Sigmoid colon (tissue), 7 donors: ENCODE measurements around the gene TBXAS1. TPM values are rescaled to one million over a fixed set of nuclear protein-coding genes. Genes with fewer than 3 reads are reported as not detected.

Source experiments
- DNase-seq: peaks from one replicate; pipeline ENCODE4 v3.0.0-alpha.2; 2019
- H3K27ac ChIP-seq, 4 donors: fragments of 200-600 bp; sonication (generic); one replicate each; pipeline ENCODE4 v1.5.1; 2016 to 2019; ENCODE audit warnings: mild to moderate bottlenecking in 1 of 4
- H3K27me3 ChIP-seq, 3 donors: fragments of 200-600 bp; sonication (generic); one replicate each; pipeline ENCODE4 v1.5.1; 2019; ENCODE audit warnings: mild to moderate bottlenecking in 1 of 3
- H3K36me3 ChIP-seq, 4 donors: fragments of 200-600 bp; sonication (generic); one replicate each; pipeline ENCODE4 v1.5.1; 2016 to 2019
- H3K4me1 ChIP-seq, 4 donors: fragments of 200-600 bp; sonication (generic); one replicate each; pipeline ENCODE4 v1.5.1; 2017 to 2019
- H3K4me3 ChIP-seq, 4 donors: fragments of 200-600 bp; sonication (generic); one replicate each; pipeline ENCODE4 v1.5.1; 2017 to 2019; ENCODE audit warnings: mild to moderate bottlenecking in 2 of 4, moderate library complexity in 1 of 4
- H3K9me3 ChIP-seq, 4 donors: fragments of 200-600 bp in 3 of 4; sonication (generic) in 3 of 4; one replicate each; pipeline versions ENCODE4 v1.5.1 to v1.6.1; 2013 to 2019
- CTCF ChIP-seq, 4 experiments: fragments of 450-650 bp in 3 of 4; fragments of 200-600 bp in 1 of 4; IDR thresholded peaks; one replicate each; pipeline ENCODE4 v1.5.1; 2016 to 2019; ENCODE audit warnings: antibody characterized with exemption in 4 of 4, mild to moderate bottlenecking in 3 of 4, moderate library complexity in 2 of 4
- EP300 ChIP-seq, 4 donors: sonication (generic); formaldehyde crosslinking; IDR thresholded peaks; one replicate each; pipeline ENCODE4 v1.6.1; 2017; ENCODE audit warnings: antibody characterized with exemption in 4 of 4
- POLR2A ChIP-seq, 2 donors: fragments of 450-650 bp; IDR thresholded peaks; one replicate each; pipeline ENCODE4 v1.6.1; 2016; ENCODE audit warnings: antibody characterized with exemption in 2 of 2, mild to moderate bottlenecking in 2 of 2, moderate library complexity in 2 of 2
- POLR2AphosphoS5 ChIP-seq, 4 donors: sonication (generic); formaldehyde crosslinking; IDR thresholded peaks; one replicate each; pipeline ENCODE4 v1.6.1; 2017; ENCODE audit warnings: antibody characterized with exemption in 4 of 4
- WGBS, 2 donors: extraction: QIAGEN DNeasy Blood & Tissue Kit; methylation state at CpG; one replicate each; pipeline ENCODE4 v1.1.7; 2013; 5-methylcytosine and 5-hydroxymethylcytosine counted together
- intact Hi-C: fragments of 100-400 bp; cut with DNase I; formaldehyde crosslinking; loops from one replicate; pipeline ENCODE4 v1.15.1; 2023
- polyA plus RNA-seq, 3 donors: library from polyadenylated mRNA; stranded (reverse); fragments of 200-250 nt; gene quantifications; one replicate each; pipeline ENCODE4 v1.2.3, GENCODE V29; 2013
- total RNA-seq, 4 donors: library from RNA; depleted of rRNA; stranded (reverse); fragments of >200 nt; gene quantifications; one replicate each; pipeline ENCODE4 v1.1.0, GENCODE V29; 2016
- donor health status: healthy with polysubstance abuse.
- donor health status: Bipolar disorder and iron deficiency.
- donor health status: healthy.

Gene TBXAS1
- total and polyA plus RNA-seq, 7 donors = 6.0 to 28.2 (median 19.3) TPM

GRCh38 chr7:140051820-140052219 is 222.8 kb downstream of the TBXAS1 start:
- intact Hi-C loops = no loop called here
- no peak for DNase-seq
- no peaks in the 10 kb centered on the region for H3K27me3 ChIP-seq
- H3K4me3 ChIP-seq = no peak overlapping the region
- no peaks in the 10 kb centered on the region for H3K9me3 ChIP-seq
- H3K36me3 ChIP-seq = peaks cover 0 to 25% (median 0%) of the 10 kb centered on the region in 4 donors
- no peak overlapping the region for H3K27ac ChIP-seq
- TF ChIP-seq EP300 (IDR thresholded peaks at IDR 0.05) (no peak), CTCF (IDR thresholded peaks at IDR 0.05) (no peak), POLR2AphosphoS5 (IDR thresholded peaks at IDR 0.05) (no peak), POLR2A (IDR thresholded peaks at IDR 0.05) (no peak)
- H3K4me1 ChIP-seq = no peaks in the 10 kb centered on the region

GRCh38 chr7:140053812-140054539 is 224.9 kb downstream of the TBXAS1 start:
- intact Hi-C loops = no loop called here
- WGBS, 2 donors = 58 to 65% methylated on average over 3 of the region's 3 CpGs
- Histone ChIP-seq H3K27me3 (no peaks in the 10 kb centered on the region), H3K4me1 (no peaks in the 10 kb centered on the region), H3K27ac (no peak overlapping the region), H3K4me3 (no peak overlapping the region), H3K9me3 (no peaks in the 10 kb centered on the region), H3K36me3 (peaks cover 0 to 18% (median 0%) of the 10 kb centered on the region in 4 donors)
- no peak for DNase-seq
- TF ChIP-seq CTCF (IDR thresholded peaks at IDR 0.05) (no peak), EP300 (IDR thresholded peaks at IDR 0.05) (no peak), POLR2AphosphoS5 (IDR thresholded peaks at IDR 0.05) (no peak), POLR2A (IDR thresholded peaks at IDR 0.05) (no peak)

GRCh38 chr7:140054751-140055150 is 225.7 kb downstream of the TBXAS1 start:
- WGBS, 2 donors = 91 to 92% methylated on average over 4 of the region's 4 CpGs
- H3K4me1 ChIP-seq = peaks cover 0 to 7% (median 5%) of the 10 kb centered on the region in 4 donors
- H3K4me3 ChIP-seq = no peak overlapping the region
- H3K27ac ChIP-seq = no peak overlapping the region
- intact Hi-C loops = no loop called here
- TF ChIP-seq POLR2AphosphoS5 (IDR thresholded peaks at IDR 0.05) = no peak
- TF ChIP-seq EP300 (IDR thresholded peaks at IDR 0.05) = no peak
- peaks cover 0 to 18% (median 0%) of the 10 kb centered on the region in 4 donors for H3K36me3 ChIP-seq
- no peaks in the 10 kb centered on the region for H3K27me3 ChIP-seq
- DNase-seq = no peak
- no peaks in the 10 kb centered on the region for H3K9me3 ChIP-seq

GRCh38 chr7:140055833-140056232 is 226.8 kb downstream of the TBXAS1 start:
- Histone ChIP-seq H3K27ac (no peak overlapping the region), H3K27me3 (no peaks in the 10 kb centered on the region), H3K9me3 (no peaks in the 10 kb centered on the region), H3K4me1 (peaks cover 0 to 18% (median 13%) of the 10 kb centered on the region in 4 donors), H3K4me3 (no peak overlapping the region), H3K36me3 (peaks cover 0 to 18% (median 0%) of the 10 kb centered on the region in 4 donors)
- no peak for TF ChIP-seq POLR2AphosphoS5 (IDR thresholded peaks at IDR 0.05)
- no peak for TF ChIP-seq EP300 (IDR thresholded peaks at IDR 0.05)
- no peak for TF ChIP-seq POLR2A (IDR thresholded peaks at IDR 0.05)
- no peak for TF ChIP-seq CTCF (IDR thresholded peaks at IDR 0.05)
- intact Hi-C loops = no loop called here
- 96 to 100% methylated on average over 2 of the region's 2 CpGs for WGBS, 2 donors
- no peak for DNase-seq

- WGBS, 2 donors = 95 to 96% methylated on average over 5 of the region's 5 CpGs
- peaks cover 0 to 25% (median 17%) of the 10 kb centered on the region in 4 donors for H3K4me1 ChIP-seq
- intact Hi-C loops = no loop called here
- no peak for DNase-seq
- no peak overlapping the region for H3K4me3 ChIP-seq
- peaks cover 0 to 18% (median 0%) of the 10 kb centered on the region in 4 donors for H3K36me3 ChIP-seq
- H3K27ac ChIP-seq = no peak overlapping the region
- TF ChIP-seq POLR2A (IDR thresholded peaks at IDR 0.05) = no peak
- no peak for TF ChIP-seq POLR2AphosphoS5 (IDR thresholded peaks at IDR 0.05)
- no peak for TF ChIP-seq EP300 (IDR thresholded peaks at IDR 0.05)
- TF ChIP-seq CTCF (IDR thresholded peaks at IDR 0.05) = no peak
- H3K9me3 ChIP-seq = no peaks in the 10 kb centered on the region
- no peaks in the 10 kb centered on the region for H3K27me3 ChIP-seq
Measured at GRCh38 chr7:140056431-140057142, 227.5 kb downstream of the TBXAS1 start.
